ENCODE measurements around the gene TOR1AIP2. TPM values are rescaled to one million over a fixed set of nuclear protein-coding genes. Genes with fewer than 3 reads are reported as not detected.
A peak's percentile ranks its signal among the peaks of the same experiment; 100 is the strongest.

The TOR1AIP2 gene
- total RNA-seq, 2 experiments from 2014 or later: 71.6 to 72.7 TPM

DNA sequence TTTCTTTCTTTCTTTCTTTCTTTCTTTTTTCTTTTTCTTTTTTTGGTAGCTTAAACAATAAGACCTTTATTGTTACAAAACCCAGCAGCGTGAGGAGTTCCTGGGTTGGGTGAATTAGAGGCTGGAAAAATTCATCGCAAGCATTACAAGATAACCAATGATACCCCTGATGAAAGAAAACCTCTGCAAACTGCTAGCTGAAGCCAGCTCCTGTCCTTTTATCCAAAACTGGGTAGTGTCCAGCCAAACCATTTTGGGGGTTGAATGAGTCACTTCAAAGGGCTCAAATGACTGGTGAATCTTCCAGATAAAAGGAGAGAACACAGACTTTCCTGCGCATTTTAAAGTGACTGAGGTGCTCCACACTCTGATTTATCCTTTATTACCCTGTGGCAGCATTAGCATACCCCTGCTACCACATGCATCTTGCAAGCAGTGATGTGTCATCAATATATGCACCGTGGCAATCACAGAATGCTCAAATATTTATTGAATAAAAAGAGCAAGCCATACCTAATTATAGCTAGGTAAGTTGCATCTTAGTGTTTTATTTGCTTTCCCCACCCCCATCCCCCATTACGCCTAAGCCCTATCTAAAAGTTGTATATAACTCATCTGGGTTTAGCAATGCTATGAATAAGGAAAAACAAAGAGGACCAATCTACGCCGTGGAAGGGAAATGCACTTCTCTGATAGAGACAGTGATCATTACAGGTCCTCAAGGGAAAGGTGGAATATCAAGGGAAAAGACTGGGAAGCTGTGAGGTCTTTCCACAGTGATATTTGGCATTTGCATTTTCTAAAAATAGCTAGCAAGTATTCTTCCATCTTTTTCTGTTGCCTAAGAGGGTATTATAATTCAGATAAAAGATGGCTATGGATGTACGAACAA is 44.6 kb upstream of the TOR1AIP2 start:
- Mint-ChIP-seq H3K4me3 (no peak overlapping the region), H3K4me1 (ENCODE audit: low read depth) (peaks cover 7% of the 10 kb centered on the region), H3K36me3 (ENCODE audit: low read depth) (peaks cover 45% of the 10 kb centered on the region), H3K27ac (no peak overlapping the region), H3K27me3 (no peaks in the 10 kb centered on the region), H3K9me3 (no peaks in the 10 kb centered on the region)
- POLR2A ChIA-PET: interaction anchor here (2.3 to 2.6 kb wide), 2 partner anchors 11 to 31 kb away, joined by 6 to 9 read pairs; no protein-coding TSS in a partner anchor
- intact Hi-C loops (cut with DNase I, micrococcal nuclease): no loop called here
- Histone ChIP-seq H3K4me1 (ENCODE audit: insufficient read depth, low read length) (no peaks in the 10 kb centered on the region), H3K9me3 (ENCODE audit: control insufficient read depth in 1 of 2, insufficient read depth in 1 of 2, low read length in 2 of 2) (no peaks in the 10 kb centered on the region), H3K27me3 (ENCODE audit: control insufficient read depth in 1 of 2, insufficient read depth in 2 of 2, low read length in 2 of 2) (no peaks in the 10 kb centered on the region), H3K4me3 (ENCODE audit: low read length) (no peak overlapping the region), H3K36me3 (ENCODE audit: insufficient read depth, low read length) (peaks cover 27% of the 10 kb centered on the region), H3K27ac (ENCODE audit: low read depth in 1 of 2, low read length in 2 of 2) (no peak overlapping the region)
- CTCF ChIA-PET: no interaction called here
- ATAC-seq (ENCODE audit: poor library complexity): no peak
- no peak for DNase-seq
- TF ChIP-seq, protein P1, sequence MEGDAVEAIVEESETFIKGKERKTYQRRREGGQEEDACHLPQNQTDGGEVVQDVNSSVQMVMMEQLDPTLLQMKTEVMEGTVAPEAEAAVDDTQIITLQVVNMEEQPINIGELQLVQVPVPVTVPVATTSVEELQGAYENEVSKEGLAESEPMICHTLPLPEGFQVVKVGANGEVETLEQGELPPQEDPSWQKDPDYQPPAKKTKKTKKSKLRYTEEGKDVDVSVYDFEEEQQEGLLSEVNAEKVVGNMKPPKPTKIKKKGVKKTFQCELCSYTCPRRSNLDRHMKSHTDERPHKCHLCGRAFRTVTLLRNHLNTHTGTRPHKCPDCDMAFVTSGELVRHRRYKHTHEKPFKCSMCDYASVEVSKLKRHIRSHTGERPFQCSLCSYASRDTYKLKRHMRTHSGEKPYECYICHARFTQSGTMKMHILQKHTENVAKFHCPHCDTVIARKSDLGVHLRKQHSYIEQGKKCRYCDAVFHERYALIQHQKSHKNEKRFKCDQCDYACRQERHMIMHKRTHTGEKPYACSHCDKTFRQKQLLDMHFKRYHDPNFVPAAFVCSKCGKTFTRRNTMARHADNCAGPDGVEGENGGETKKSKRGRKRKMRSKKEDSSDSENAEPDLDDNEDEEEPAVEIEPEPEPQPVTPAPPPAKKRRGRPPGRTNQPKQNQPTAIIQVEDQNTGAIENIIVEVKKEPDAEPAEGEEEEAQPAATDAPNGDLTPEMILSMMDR (IDR thresholded peaks at IDR 0.05): no peak

DNA sequence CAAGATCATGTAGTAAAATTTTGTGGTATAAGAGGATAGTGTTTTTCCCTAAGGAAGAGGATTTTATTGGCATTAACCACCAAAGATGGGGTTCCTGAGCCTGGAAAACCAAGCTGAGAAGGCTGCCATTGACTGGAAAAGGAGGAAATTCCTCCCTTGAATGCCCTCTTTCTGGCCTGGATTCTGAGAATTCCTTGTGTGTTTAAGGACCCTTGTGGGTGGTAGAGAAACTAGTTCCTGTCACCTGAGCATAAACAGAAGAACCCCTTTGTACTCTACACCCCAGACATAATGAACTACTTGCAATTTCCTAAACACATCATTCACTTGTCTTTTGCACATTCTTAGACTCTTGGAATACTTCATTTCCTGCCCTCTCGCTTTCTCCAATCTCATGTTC is 43.9 kb upstream of the TOR1AIP2 start:
- no peaks in the 10 kb centered on the region for H3K9me3 Mint-ChIP-seq
- CTCF ChIA-PET: no interaction called here
- intact Hi-C loops (cut with DNase I, micrococcal nuclease): no loop called here
- peaks cover 7% of the 10 kb centered on the region for H3K4me1 Mint-ChIP-seq (ENCODE audit: low read depth)
- no peak overlapping the region for H3K27ac Mint-ChIP-seq
- Histone ChIP-seq H3K27me3 (ENCODE audit: control insufficient read depth in 1 of 2, insufficient read depth in 2 of 2, low read length in 2 of 2) (no peaks in the 10 kb centered on the region), H3K9me3 (ENCODE audit: control insufficient read depth in 1 of 2, insufficient read depth in 1 of 2, low read length in 2 of 2) (no peaks in the 10 kb centered on the region), H3K36me3 (ENCODE audit: insufficient read depth, low read length) (peaks cover 33% of the 10 kb centered on the region), H3K27ac (ENCODE audit: low read depth in 1 of 2, low read length in 2 of 2) (no peak overlapping the region), H3K4me1 (ENCODE audit: insufficient read depth, low read length) (no peaks in the 10 kb centered on the region), H3K4me3 (ENCODE audit: low read length) (no peak overlapping the region)
- H3K27me3 Mint-ChIP-seq: no peaks in the 10 kb centered on the region
- H3K36me3 Mint-ChIP-seq (ENCODE audit: low read depth): peaks cover 52% of the 10 kb centered on the region
- DNase-seq (no peak), ATAC-seq (ENCODE audit: poor library complexity) (no peak)
- POLR2A ChIA-PET: interaction anchor here (2.3 kb wide), 1 partner anchor 32 kb away, joined by 9 read pairs; no protein-coding TSS in a partner anchor
- H3K4me3 Mint-ChIP-seq: no peak overlapping the region
- TF ChIP-seq, protein P1 (IDR thresholded peaks at IDR 0.05): no peak

DNA sequence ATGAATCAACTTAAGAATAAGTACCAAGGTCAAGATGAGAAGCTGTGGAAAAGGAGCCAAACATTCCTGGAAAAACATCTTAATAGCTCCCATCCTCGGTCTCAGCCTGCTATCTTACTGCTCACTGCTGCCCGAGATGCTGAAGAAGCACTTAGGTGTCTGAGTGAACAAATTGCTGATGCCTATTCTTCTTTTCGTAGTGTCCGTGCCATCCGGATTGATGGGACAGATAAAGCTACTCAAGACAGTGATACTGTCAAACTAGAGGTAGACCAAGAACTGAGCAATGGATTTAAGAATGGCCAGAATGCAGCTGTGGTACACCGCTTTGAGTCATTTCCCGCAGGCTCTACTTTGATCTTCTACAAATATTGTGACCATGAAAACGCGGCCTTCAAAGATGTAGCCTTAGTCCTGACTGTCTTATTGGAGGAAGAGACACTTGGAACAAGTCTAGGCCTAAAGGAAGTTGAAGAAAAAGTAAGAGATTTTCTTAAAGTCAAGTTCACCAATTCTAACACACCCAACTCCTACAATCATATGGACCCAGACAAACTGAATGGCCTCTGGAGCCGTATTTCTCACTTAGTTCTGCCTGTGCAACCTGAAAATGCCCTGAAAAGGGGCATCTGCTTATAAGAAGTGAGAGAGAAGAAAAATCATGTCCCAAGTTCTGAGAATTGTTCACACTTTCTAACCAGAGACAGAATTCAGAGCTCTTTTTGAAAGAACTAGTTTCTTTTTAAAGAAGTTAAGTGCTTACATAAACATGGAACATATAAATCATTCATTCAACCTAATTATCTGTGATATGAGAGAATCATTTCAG is 40.2 kb upstream of the TOR1AIP2 start:
- intact Hi-C loops (cut with DNase I, micrococcal nuclease): loop anchor here in 1 of 2 experiments (5.0 kb wide), 1 partner anchor 34 kb away; the partner anchor contains the start of gene CEP350
- ATAC-seq (ENCODE audit: poor library complexity) (no peak), DNase-seq (no peak)
- Histone ChIP-seq H3K4me1 (ENCODE audit: insufficient read depth, low read length) (no peaks in the 10 kb centered on the region), H3K4me3 (ENCODE audit: low read length) (no peak overlapping the region), H3K27ac (ENCODE audit: low read depth in 1 of 2, low read length in 2 of 2) (no peak overlapping the region), H3K9me3 (ENCODE audit: control insufficient read depth in 1 of 2, insufficient read depth in 1 of 2, low read length in 2 of 2) (no peaks in the 10 kb centered on the region), H3K36me3 (ENCODE audit: insufficient read depth, low read length) (peaks cover 64% of the 10 kb centered on the region), H3K27me3 (ENCODE audit: control insufficient read depth in 1 of 2, insufficient read depth in 2 of 2, low read length in 2 of 2) (no peaks in the 10 kb centered on the region)
- peak overlapping the region; percentile 41 for H3K27ac Mint-ChIP-seq
- ChIA-PET CTCF (interaction anchor here (1.0 to 1.4 kb wide), 2 partner anchors 8 to 212 kb away, joined by 3 read pairs; no protein-coding TSS in a partner anchor), POLR2A (interaction anchor here (1.7 to 1.9 kb wide), 2 partner anchors 35 to 36 kb away, joined by 5 to 6 read pairs; partner anchors contain the start of gene CEP350)
- H3K9me3 Mint-ChIP-seq: no peaks in the 10 kb centered on the region
- TF ChIP-seq, protein P1 (IDR thresholded peaks at IDR 0.05): no peak
- peaks cover 7% of the 10 kb centered on the region for H3K4me1 Mint-ChIP-seq (ENCODE audit: low read depth)
- H3K36me3 Mint-ChIP-seq (ENCODE audit: low read depth): peaks cover 79% of the 10 kb centered on the region
- H3K27me3 Mint-ChIP-seq: no peaks in the 10 kb centered on the region
- H3K4me3 Mint-ChIP-seq: no peak overlapping the region

Data from CD4-positive, alpha-beta T cell (primary cell).